ENCODE measurements around the gene TERT. TPM values are rescaled to one million over a fixed set of nuclear protein-coding genes. Genes with fewer than 3 reads are reported as not detected.

Gene TERT
- total and polyA plus RNA-seq, 4 experiments from 2014 or later, result 0.12 to 0.13 TPM; not detected in 2

Small RNAs within 50 kb of the gene (microRNA-seq; reads per million reads assigned to microRNA genes)
- not detected for gene MIR4457 (ENCODE audit: borderline microRNAs expressed, borderline number of aligned reads, borderline replicate concordance)

Other genes with a start within 250 kb of the TERT start
- gene SLC12A7, start 183.0 kb downstream of the TERT start, total RNA-seq, result 10 to 100 TPM; 30.6 to 32.9 TPM
- gene SLC12A7, start 183.0 kb downstream of the TERT start, polyA plus RNA-seq, result 10 to 100 TPM; 11.7 to 22.3 TPM
- gene SLC6A19, start 93.5 kb downstream of the TERT start, total RNA-seq, result not detected
- gene SLC6A19, start 93.5 kb downstream of the TERT start, polyA plus RNA-seq, result not detected
- not detected for gene SLC6A18, start 69.7 kb downstream of the TERT start, total RNA-seq
- not detected for gene SLC6A18, start 69.7 kb downstream of the TERT start, polyA plus RNA-seq
- gene CLPTM1L, start 50.0 kb upstream of the TERT start, total RNA-seq, result 10 to 100 TPM; 86.0 to 87.4 TPM
- 10 to 100 TPM; 34.1 to 59.2 TPM for gene CLPTM1L, start 50.0 kb upstream of the TERT start, polyA plus RNA-seq
- gene SLC6A3, start 150.4 kb upstream of the TERT start, total RNA-seq, result not detected
- not detected for gene SLC6A3, start 150.4 kb upstream of the TERT start, polyA plus RNA-seq
- gene LPCAT1, start 228.9 kb upstream of the TERT start, total RNA-seq, result 10 to 100 TPM; 62.8 to 63.6 TPM
- 10 to 100 TPM in 1 of 2 donors, 1 to 10 TPM in 1; 9.0 to 32.2 TPM for gene LPCAT1, start 228.9 kb upstream of the TERT start, polyA plus RNA-seq